H1 (cell line): ENCODE results near the gene NBEA. TPM values are rescaled to one million over a fixed set of nuclear protein-coding genes. Genes with fewer than 3 reads are reported as not detected.

Experiments
- CTCF ChIA-PET: fragments of 300-600 bp; sonication (Branson Sonifier 250); formaldehyde crosslinking; loops from one replicate; lab custom pipeline; 2021; ENCODE audit not compliant: partially characterized antibody; lab: Charles Lee
- POLR2A ChIA-PET: fragments of 300-600 bp; sonication (Branson Sonifier 250); formaldehyde crosslinking; loops from one replicate; lab custom pipeline; 2021; ENCODE audit warnings: inconsistent platforms; ENCODE audit not compliant: partially characterized antibody; lab: Charles Lee
- DNase-seq, 2 experiments: peaks; one replicate each; pipeline versions ENCODE4 v3.0.0 to v3.0.0-alpha.2; 2010 to 2022; ENCODE audit warnings: low spot score in 2 of 2, low read depth in 1 of 2, mixed read lengths in 1 of 2
- FAIRE-seq: peaks from 2 replicates; lab custom pipeline; 2011; peaks lifted over from hg19 to GRCh38; lab: Jason Lieb, UNC
- H2AFZ ChIP-seq: 2 replicates; pipeline ENCODE4 v1.8.1; 2012; ENCODE audit warnings: low read length, inconsistent platforms
- H2AK5ac ChIP-seq: 2 replicates; pipeline ENCODE4 v1.6.1; 2013; ENCODE audit warnings: low read depth, low read length
- H2BK120ac ChIP-seq: replicated peaks from 2 replicates; pipeline ENCODE3; 2013; ENCODE audit warnings: low read depth, low read length, inconsistent platforms
- H2BK12ac ChIP-seq: 2 replicates; pipeline ENCODE4 v1.6.1; 2013; ENCODE audit warnings: low read depth, low read length
- H2BK15ac ChIP-seq: 2 replicates; pipeline ENCODE4 v1.6.1; 2013; ENCODE audit warnings: low read length
- H2BK20ac ChIP-seq: 2 replicates; pipeline ENCODE4 v1.6.1; 2013; ENCODE audit warnings: low read length
- H2BK5ac ChIP-seq: 2 replicates; pipeline ENCODE4 v1.6.1; 2013; ENCODE audit warnings: low read depth, low read length
- H3K14ac ChIP-seq: 2 replicates; pipeline ENCODE4 v1.6.1; 2013; ENCODE audit warnings: inconsistent platforms; ENCODE audit not compliant: insufficient read length
- H3K18ac ChIP-seq: 2 replicates; pipeline ENCODE4 v1.6.1; 2013; ENCODE audit warnings: low read length; ENCODE audit errors: extremely low read depth
- H3K23ac ChIP-seq: 2 replicates; pipeline ENCODE4 v1.6.1; 2013; ENCODE audit warnings: inconsistent platforms; ENCODE audit not compliant: insufficient read length
- H3K23me2 ChIP-seq: 2 replicates; pipeline ENCODE4 v1.6.1; 2013; ENCODE audit warnings: low read depth, low read length
- H3K27ac ChIP-seq: 2 replicates; pipeline ENCODE4 v1.6.1; 2011; ENCODE audit warnings: low read depth, low read length, inconsistent platforms
- H3K27me3 ChIP-seq, 4 experiments: replicated peaks in 1 of 4; 1 replicate in 1 of 4; 2 replicates in 3 of 4; pipeline versions ENCODE4 v1.6.1 to v1.8.1; 2011 to 2013; ENCODE audit warnings: low read length in 3 of 4, mild to moderate bottlenecking in 3 of 4, inconsistent platforms in 2 of 4, mixed read lengths in 2 of 4, moderate library complexity in 1 of 4; ENCODE audit not compliant: control insufficient read depth in 3 of 4, insufficient read depth in 3 of 4; ENCODE audit errors: extremely low read depth in 1 of 4
- H3K36me3 ChIP-seq, 4 experiments: 2 replicates each; pipeline versions ENCODE4 v1.6.1 to v1.8.1; 2011 to 2013; ENCODE audit warnings: mild to moderate bottlenecking in 4 of 4, low read length in 3 of 4, moderate library complexity in 2 of 4, control low read depth in 1 of 4, inconsistent platforms in 1 of 4; ENCODE audit not compliant: insufficient read depth in 4 of 4, control insufficient read depth in 2 of 4
- H3K4ac ChIP-seq: replicated peaks from 2 replicates; pipeline ENCODE3; 2013; ENCODE audit warnings: low read length, low read depth, mixed read lengths, inconsistent platforms; ENCODE audit not compliant: insufficient read length
- H3K4me1 ChIP-seq, 4 experiments: replicated peaks in 1 of 4; 1 replicate in 1 of 4; 2 replicates in 3 of 4; pipeline versions ENCODE4 v1.6.1 to v1.8.1; 2011 to 2013; ENCODE audit warnings: low read length in 3 of 4, inconsistent platforms in 2 of 4, mixed read lengths in 1 of 4; ENCODE audit not compliant: insufficient read depth in 4 of 4, control insufficient read depth in 3 of 4
- H3K4me2 ChIP-seq, 2 experiments: 2 replicates each; pipeline versions ENCODE4 v1.6.1 to v1.8.1; 2011 to 2013; ENCODE audit warnings: low read depth in 2 of 2, low read length in 2 of 2, control low read depth in 1 of 2, inconsistent platforms in 1 of 2, mild to moderate bottlenecking in 1 of 2; ENCODE audit not compliant: insufficient read depth in 1 of 2
- H3K4me3 ChIP-seq, 4 experiments: fragments of 200-600, 300-600 bp in 1 of 4; sonication (generic), shearing (Covaris generic), sonication (Bioruptor Twin) in 1 of 4; 2 replicates each; pipeline versions ENCODE4 v1.5.1 to v1.8.1; 2011 to 2016; ENCODE audit warnings: low read length in 4 of 4, low read depth in 3 of 4, control low read depth in 2 of 4, inconsistent platforms in 2 of 4, mild to moderate bottlenecking in 2 of 4, mixed read lengths in 1 of 4, moderate library complexity in 1 of 4; ENCODE audit not compliant: insufficient read depth in 2 of 4; ENCODE audit errors: extremely low read depth in 1 of 4
- H3K56ac ChIP-seq: replicated peaks from 2 replicates; pipeline ENCODE3; 2013; ENCODE audit warnings: low read depth, mild to moderate bottlenecking, mixed read lengths, low read length, inconsistent platforms; ENCODE audit not compliant: insufficient read length
- H3K79me1 ChIP-seq: 2 replicates; pipeline ENCODE4 v1.6.1; 2013; ENCODE audit warnings: low read depth, low read length, control low read depth
- H3K79me2 ChIP-seq, 2 experiments: 2 replicates each; pipeline versions ENCODE4 v1.6.1 to v1.8.1; 2012 to 2013; ENCODE audit warnings: low read length in 2 of 2, mild to moderate bottlenecking in 2 of 2, inconsistent platforms in 1 of 2; ENCODE audit not compliant: insufficient read depth in 2 of 2, control insufficient read depth in 1 of 2
- H3K9ac ChIP-seq, 4 experiments: replicated peaks in 1 of 4; 1 replicate in 1 of 4; 2 replicates in 3 of 4; pipeline versions ENCODE4 v1.6.1 to v1.8.1; 2011 to 2013; ENCODE audit warnings: low read depth in 3 of 4, low read length in 3 of 4, control low read depth in 2 of 4, mild to moderate bottlenecking in 2 of 4, moderate library complexity in 2 of 4, inconsistent platforms in 1 of 4; ENCODE audit errors: extremely low read depth in 1 of 4
- H3K9me3 ChIP-seq, 2 experiments: 2 replicates each; pipeline versions ENCODE4 v1.6.1 to v1.8.1; 2012 to 2013; ENCODE audit warnings: mild to moderate bottlenecking in 2 of 2, moderate library complexity in 2 of 2, control low read depth in 1 of 2, inconsistent platforms in 1 of 2, low read depth in 1 of 2, low read length in 1 of 2, mixed read lengths in 1 of 2; ENCODE audit not compliant: insufficient read depth in 2 of 2
- H4K20me1 ChIP-seq, 2 experiments: replicated peaks in 1 of 2; 2 replicates each; pipeline versions ENCODE3 to v1.8.1; 2011 to 2013; ENCODE audit warnings: inconsistent platforms in 2 of 2, low read length in 2 of 2, mild to moderate bottlenecking in 1 of 2; ENCODE audit not compliant: insufficient read depth in 2 of 2, control insufficient read depth in 1 of 2
- H4K5ac ChIP-seq: 2 replicates; pipeline ENCODE4 v1.6.1; 2013; ENCODE audit warnings: low read length, low read depth, mixed read lengths, inconsistent platforms; ENCODE audit not compliant: insufficient read length
- H4K8ac ChIP-seq: 2 replicates; pipeline ENCODE4 v1.8.0; 2013; ENCODE audit warnings: mild to moderate bottlenecking, moderate library complexity, low read length, inconsistent platforms; ENCODE audit not compliant: insufficient read depth; ENCODE audit errors: extremely low read depth
- H4K91ac ChIP-seq: replicated peaks from 2 replicates; pipeline ENCODE3; 2013; ENCODE audit warnings: low read length, mixed read lengths, inconsistent platforms; ENCODE audit not compliant: insufficient read length
- FOSL1 ChIP-seq: IDR thresholded peaks from 2 replicates; pipeline ENCODE4 v1.6.1; 2011; ENCODE audit warnings: mild to moderate bottlenecking, low read depth, low read length, moderate library complexity; ENCODE audit not compliant: insufficient read depth
- HDAC2 ChIP-seq, 2 experiments: fragments of 300-600 bp in 1 of 2; sonication (generic) in 1 of 2; IDR thresholded peaks; 2 replicates each; pipeline ENCODE4 v1.6.1; 2011 to 2012; ENCODE audit warnings: low read depth in 2 of 2, low read length in 2 of 2, mild to moderate bottlenecking in 2 of 2, moderate library complexity in 2 of 2, borderline replicate concordance in 1 of 2, inconsistent platforms in 1 of 2
- HDAC6 ChIP-seq: IDR thresholded peaks from one replicate; pipeline ENCODE4 v1.7.1; 2012; ENCODE audit warnings: low read depth, mild to moderate bottlenecking, inconsistent platforms, low read length, moderate library complexity
- KDM5A ChIP-seq: fragments of 200-600 bp; IDR thresholded peaks from 2 replicates; pipeline ENCODE4 v1.7.1; 2012; ENCODE audit warnings: mild to moderate bottlenecking, low read length, inconsistent platforms, mixed read lengths
- MAFK ChIP-seq: IDR thresholded peaks from 2 replicates; pipeline ENCODE4 v1.6.1; 2012; ENCODE audit warnings: low read depth, mild to moderate bottlenecking, improper control_type of control experiment, low read length
- NRF1 ChIP-seq: IDR thresholded peaks from 2 replicates; pipeline ENCODE4 v1.6.1; 2011; ENCODE audit warnings: mild to moderate bottlenecking, low read depth, low read length, improper control_type of control experiment
- POLR2A ChIP-seq, 2 experiments: IDR thresholded peaks; 1 replicate in 1 of 2; 2 replicates in 1 of 2; pipeline ENCODE4 v1.6.1; 2011; ENCODE audit warnings: low read depth in 2 of 2, low read length in 2 of 2, mild to moderate bottlenecking in 2 of 2; ENCODE audit errors: control extremely low read depth in 1 of 2
- POU5F1 ChIP-seq: IDR thresholded peaks from 2 replicates; pipeline ENCODE4 v1.6.1; 2011; ENCODE audit warnings: low read depth, mild to moderate bottlenecking, low read length, moderate library complexity
- RNF2 ChIP-seq: fragments of 200-900, 300-1000 bp; sonication (generic); IDR thresholded peaks from 2 replicates; pipeline ENCODE4 v1.7.1; 2016; ENCODE audit warnings: borderline replicate concordance, low read depth, mild to moderate bottlenecking, antibody characterized with exemption, low read length; ENCODE audit not compliant: poor library complexity, severe bottlenecking; ENCODE audit errors: missing control alignments
- RXRA ChIP-seq: IDR thresholded peaks from 2 replicates; pipeline ENCODE4 v1.6.1; 2011; ENCODE audit warnings: low read depth, mild to moderate bottlenecking, low read length, moderate library complexity; ENCODE audit not compliant: insufficient read depth
- WGBS, 2 experiments: shearing (Covaris generic) in 1 of 2; methylation state at CpG; one replicate each; pipeline versions ENCODE4 v1.1.6 to v1.1.7; 2013 to 2015; ENCODE audit warnings: low lambda C conversion rate in 2 of 2, mixed read lengths in 2 of 2, inconsistent platforms in 1 of 2, low coverage in 1 of 2, missing lambda C conversion rate in 1 of 2; ENCODE audit not compliant: insufficient replicate concordance in 2 of 2, insufficient coverage in 1 of 2, insufficient read length in 1 of 2; ENCODE audit errors: extremely low coverage in 1 of 2, missing lambda C conversion rate in 1 of 2; 5-methylcytosine and 5-hydroxymethylcytosine counted together
- polyA plus RNA-seq, 7 experiments: library from polyadenylated mRNA; depleted of rRNA in 3 of 7; stranded (reverse) in 5 of 7; unstranded in 2 of 7; fragments of >200 nt in 5 of 7; fragments of 200-250 nt in 2 of 7; gene quantifications; 1 replicate in 5 of 7; 2 replicates in 1 of 7; 4 replicates in 1 of 7; pipeline versions ENCODE4 v1.2.1 to v1.2.3, GENCODE V29; 2011 to 2013; ENCODE audit warnings: missing spikeins in 2 of 7, mixed read lengths in 2 of 7
- total RNA-seq: library from RNA; stranded (reverse); fragmentation: NEBNext Ultra II Directional; extraction: Animal tissue kit (Norgen Biotek cat#: 25700); gene quantifications from 2 replicates; pipeline ENCODE4 v1.2.1, GENCODE V29; 2021
- TF ChIP-seq, protein P1 (sequence below), 3 experiments: IDR thresholded peaks; 1 replicate in 2 of 3; 2 replicates in 1 of 3; pipeline versions ENCODE4 v1.5.1 to v1.6.1; 2011; ENCODE audit warnings: low read length in 3 of 3, mild to moderate bottlenecking in 3 of 3, inconsistent platforms in 2 of 3, low read depth in 1 of 3, moderate library complexity in 1 of 3; ENCODE audit not compliant: insufficient read depth in 1 of 3; ENCODE audit errors: control extremely low read depth in 1 of 3

The NBEA gene
- total and polyA plus RNA-seq, 2 of the 8 experiments (the other 6 are each of a cell fraction or from before 2014, with no cell fraction given), result 14.2 to 21.5 TPM

DNA sequence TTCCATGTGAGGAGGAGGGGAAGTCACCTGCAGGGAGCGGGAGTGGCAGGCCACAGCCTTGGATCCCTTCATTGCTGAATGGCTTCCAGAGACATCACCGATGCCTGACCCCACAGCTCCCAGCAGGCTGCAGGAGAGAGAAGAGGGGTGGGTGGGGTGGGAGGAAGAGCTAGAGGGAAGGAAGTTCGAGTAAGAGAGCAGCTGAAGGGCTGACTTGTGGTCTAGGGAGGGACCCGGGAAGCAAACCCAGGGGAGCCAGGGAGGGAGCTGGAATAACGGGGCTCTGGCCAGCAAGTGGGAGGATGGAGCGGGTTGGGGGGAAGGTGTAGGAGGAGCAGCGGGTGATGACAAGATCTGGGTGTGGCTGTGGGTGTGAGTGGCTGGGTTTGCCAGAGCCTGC, 764.2 kb downstream of the NBEA start:
- ChIA-PET CTCF (interaction anchor here (1.0 kb wide), 1 partner anchor 28 kb away, joined by 3 read pairs; no protein-coding TSS in a partner anchor), POLR2A (no interaction called here)
- no peaks in the 10 kb centered on the region for H3K4me1 ChIP-seq
- no peak overlapping the region for H2AFZ ChIP-seq
- H2BK20ac ChIP-seq, result no peak overlapping the region
- H2AK5ac ChIP-seq, result no peak overlapping the region
- H3K79me1 ChIP-seq, result no peaks in the 10 kb centered on the region
- no peak overlapping the region for H3K14ac ChIP-seq
- no peaks in the 10 kb centered on the region for H3K36me3 ChIP-seq
- no peaks in the 10 kb centered on the region for H3K27me3 ChIP-seq
- DNase-seq (no peak), FAIRE-seq (no peak)
- H2BK120ac ChIP-seq, result no peak overlapping the region
- WGBS, 2 experiments, result 78% methylated on average over 3 of the region's 7 CpGs; no CpG with 5 or more reads in 1 of the 2 experiments
- H3K56ac ChIP-seq, result no peak overlapping the region
- no peak overlapping the region for H3K4ac ChIP-seq
- H3K18ac ChIP-seq, result no peak overlapping the region
- H4K91ac ChIP-seq, result no peak overlapping the region
- H4K8ac ChIP-seq, result no peak overlapping the region
- no peak overlapping the region for H3K4me3 ChIP-seq
- H3K23me2 ChIP-seq, result no peaks in the 10 kb centered on the region
- no peak overlapping the region for H3K4me2 ChIP-seq
- no peak overlapping the region for H3K27ac ChIP-seq
- no peak overlapping the region for H4K5ac ChIP-seq
- no peak overlapping the region for H3K23ac ChIP-seq
- H4K20me1 ChIP-seq, result no peaks in the 10 kb centered on the region
- H3K9me3 ChIP-seq, result no peaks in the 10 kb centered on the region
- no peak overlapping the region for H3K9ac ChIP-seq
- no peak overlapping the region for H2BK12ac ChIP-seq
- no peak overlapping the region for H2BK15ac ChIP-seq
- no peaks in the 10 kb centered on the region for H3K79me2 ChIP-seq
- H2BK5ac ChIP-seq, result no peak overlapping the region
- no peak for TF ChIP-seq POU5F1
- no peak for TF ChIP-seq HDAC2 (IDR thresholded peaks at IDR 0.05; ENCODE audit: borderline replicate concordance in 1 of 2, low read depth in 2 of 2, low read length in 2 of 2)
- no peak for TF ChIP-seq RNF2
- TF ChIP-seq, protein P1, sequence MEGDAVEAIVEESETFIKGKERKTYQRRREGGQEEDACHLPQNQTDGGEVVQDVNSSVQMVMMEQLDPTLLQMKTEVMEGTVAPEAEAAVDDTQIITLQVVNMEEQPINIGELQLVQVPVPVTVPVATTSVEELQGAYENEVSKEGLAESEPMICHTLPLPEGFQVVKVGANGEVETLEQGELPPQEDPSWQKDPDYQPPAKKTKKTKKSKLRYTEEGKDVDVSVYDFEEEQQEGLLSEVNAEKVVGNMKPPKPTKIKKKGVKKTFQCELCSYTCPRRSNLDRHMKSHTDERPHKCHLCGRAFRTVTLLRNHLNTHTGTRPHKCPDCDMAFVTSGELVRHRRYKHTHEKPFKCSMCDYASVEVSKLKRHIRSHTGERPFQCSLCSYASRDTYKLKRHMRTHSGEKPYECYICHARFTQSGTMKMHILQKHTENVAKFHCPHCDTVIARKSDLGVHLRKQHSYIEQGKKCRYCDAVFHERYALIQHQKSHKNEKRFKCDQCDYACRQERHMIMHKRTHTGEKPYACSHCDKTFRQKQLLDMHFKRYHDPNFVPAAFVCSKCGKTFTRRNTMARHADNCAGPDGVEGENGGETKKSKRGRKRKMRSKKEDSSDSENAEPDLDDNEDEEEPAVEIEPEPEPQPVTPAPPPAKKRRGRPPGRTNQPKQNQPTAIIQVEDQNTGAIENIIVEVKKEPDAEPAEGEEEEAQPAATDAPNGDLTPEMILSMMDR (IDR thresholded peaks at IDR 0.05; ENCODE audit: control extremely low read depth in 1 of 3, insufficient read depth in 1 of 3, low read depth in 1 of 3, low read length in 3 of 3), result no peak
- TF ChIP-seq MAFK, result no peak
- TF ChIP-seq POLR2A (IDR thresholded peaks at IDR 0.05; ENCODE audit: control extremely low read depth in 1 of 2, low read depth in 2 of 2, low read length in 2 of 2), result no peak
- no peak for TF ChIP-seq KDM5A
- no peak for TF ChIP-seq FOSL1
- no peak for TF ChIP-seq RXRA
- no peak for TF ChIP-seq NRF1
- TF ChIP-seq HDAC6, result no peak
